DMS53 treated with DMSO at 0.1 percent for 48 hours (cell line): ENCODE data around the gene BCCIP.

ENCODE experiments used
- DNase-seq: peaks from one replicate; lab custom pipeline; 2025; ENCODE audit not compliant: unreplicated experiment; lab: John Stamatoyannopoulos, UW

Gene BCCIP

DNA sequence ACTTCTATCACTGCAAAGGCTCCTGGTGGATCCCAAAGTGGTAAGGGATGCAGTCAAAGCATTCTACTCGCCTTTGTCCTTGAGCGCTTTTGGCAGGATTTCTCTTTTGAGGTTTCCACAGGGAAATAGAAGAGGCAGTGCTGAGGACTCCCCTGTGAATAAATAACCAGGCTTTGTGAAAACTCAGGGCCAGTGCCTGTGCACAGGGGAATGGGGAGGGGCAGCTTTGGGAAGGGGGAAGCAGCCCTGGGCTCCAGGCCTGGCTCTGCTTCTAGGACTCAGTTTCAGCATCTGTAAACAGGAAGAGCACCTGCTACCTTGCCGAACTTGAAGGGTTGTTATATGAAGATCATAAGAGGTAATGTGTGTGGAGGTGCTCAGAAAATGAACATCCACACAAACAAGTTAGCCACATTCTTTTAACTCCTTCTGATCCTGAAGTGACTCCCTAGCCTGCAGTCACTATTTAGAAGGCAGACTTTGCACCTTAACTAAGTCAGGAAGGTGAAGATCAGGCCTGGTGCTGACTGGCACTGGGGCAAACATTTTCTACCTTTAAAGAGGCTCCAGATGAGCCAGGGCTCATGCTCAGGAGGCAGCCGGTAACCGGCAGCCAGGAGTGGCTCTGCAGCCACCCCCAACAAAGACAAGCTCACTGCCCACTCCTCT is 25.2 kb upstream of the BCCIP start:
- no peak for DNase-seq

DNA sequence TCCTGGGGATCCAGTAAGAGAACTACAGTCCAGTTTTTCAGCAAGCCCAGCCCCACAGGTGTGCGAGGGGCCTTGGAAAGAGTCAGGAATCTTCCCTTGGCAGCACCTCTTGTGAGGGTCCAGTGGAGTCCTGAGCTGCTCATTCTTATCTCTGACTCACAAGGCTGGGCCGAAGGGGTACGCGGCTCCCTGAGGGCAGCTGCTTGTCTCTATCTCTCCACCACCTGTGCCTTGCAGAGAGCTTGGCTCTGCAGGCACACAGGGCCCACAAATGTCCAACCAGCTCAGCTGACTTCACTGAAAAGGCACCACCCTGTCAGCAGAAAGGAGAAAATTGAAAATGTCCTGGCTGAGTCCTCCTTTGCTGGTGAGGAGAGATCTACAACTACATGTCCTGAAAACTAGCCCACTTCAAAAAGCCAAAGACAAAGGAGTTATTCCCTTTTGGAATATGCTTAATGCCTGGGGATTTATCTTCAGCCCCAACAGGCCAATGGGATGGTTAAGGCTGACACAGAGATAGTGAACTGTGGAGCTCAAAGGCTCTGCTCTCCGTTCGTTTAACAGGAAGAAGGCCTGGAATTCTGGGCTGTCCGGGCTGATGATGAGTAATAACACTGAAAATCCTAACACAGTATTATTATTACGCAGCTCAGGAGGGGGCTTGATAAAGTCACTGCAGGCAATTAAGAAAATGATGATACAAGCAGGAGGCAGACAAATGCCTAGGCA is 23.7 kb upstream of the BCCIP start:
- DNase-seq: no peak

DNA sequence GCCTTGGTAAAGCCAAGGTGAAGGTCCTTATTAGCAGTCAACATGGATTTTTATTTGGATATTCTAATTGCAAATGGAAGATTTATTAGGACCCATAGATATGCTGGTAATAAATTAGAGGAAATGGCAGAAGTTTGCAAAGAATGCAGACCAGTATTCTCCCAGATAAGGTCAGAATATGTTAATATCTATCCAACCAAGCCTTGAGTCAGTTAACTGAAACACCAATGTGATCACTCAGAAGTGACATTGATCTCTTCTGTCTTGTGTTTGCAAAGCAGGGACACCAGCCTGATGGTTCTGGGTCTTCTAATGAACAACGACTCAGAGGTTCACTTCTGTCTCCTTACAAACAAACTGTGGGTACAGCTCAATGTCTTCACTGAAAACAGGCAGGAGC is 21.8 kb upstream of the BCCIP start:
- DNase-seq: no peak

DNA sequence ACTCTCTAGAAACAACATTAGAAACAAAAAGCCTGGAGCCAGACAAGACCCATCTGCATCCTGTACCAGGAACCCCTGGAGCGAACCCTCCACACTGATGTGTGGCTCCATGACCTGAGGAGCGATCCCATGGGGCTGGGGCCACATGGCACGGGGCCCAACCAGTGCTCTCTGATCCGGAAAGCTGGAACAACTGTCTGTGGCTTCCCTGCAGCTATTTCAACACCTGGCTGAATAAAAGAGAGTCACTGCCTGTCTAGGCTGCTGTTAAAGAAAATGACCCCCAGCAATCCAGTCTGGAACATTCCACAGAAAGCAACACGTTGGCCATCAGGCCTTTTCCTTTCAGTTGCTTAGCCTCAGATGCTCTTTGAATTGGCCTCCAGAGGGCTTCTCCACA is 21.2 kb upstream of the BCCIP start:
- no peak for DNase-seq

DNA sequence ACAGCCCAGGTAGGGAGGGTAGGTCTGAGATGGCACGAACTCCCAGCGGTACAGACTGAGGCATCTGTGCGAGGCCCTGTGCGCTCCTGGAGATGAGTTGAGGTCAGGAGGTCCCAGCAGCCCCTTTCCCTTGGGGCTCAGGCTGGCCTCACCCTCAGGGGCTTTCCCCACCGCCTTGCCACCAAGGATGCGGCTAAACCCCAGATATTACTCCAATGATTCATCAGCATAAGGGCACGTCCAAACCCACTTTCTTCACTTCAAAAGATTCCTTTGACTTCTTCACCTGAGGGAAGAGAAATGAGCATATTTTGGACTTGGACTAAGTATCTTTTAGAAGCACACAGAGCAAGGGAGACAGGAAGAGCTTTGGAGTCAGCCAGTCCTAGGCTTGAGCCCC is 20.6 kb upstream of the BCCIP start:
- no peak for DNase-seq

- DNase-seq: no peak
Measured at GRCh38 chr10:125808047-125808446, 15.3 kb upstream of the BCCIP start.

DNA sequence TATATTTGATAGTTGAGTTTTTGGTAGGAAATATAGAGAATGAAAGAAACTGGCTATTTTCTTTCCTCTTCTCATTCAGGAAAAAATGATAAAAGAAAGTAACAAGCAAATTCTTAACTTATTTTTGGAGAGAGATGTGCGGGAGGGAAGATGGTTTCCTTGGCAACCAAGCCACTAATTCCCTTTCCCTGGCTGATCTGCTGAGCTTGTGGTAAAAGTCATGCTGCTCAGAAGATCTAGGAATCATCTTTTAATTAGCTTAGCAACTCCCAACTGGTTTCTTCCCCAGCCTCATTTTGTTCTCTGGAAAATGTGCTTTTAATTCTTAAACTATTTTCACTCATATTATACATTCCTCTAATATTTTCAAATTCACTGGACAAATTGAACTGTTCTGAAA is 12.1 kb upstream of the BCCIP start:
- no peak for DNase-seq

DNA sequence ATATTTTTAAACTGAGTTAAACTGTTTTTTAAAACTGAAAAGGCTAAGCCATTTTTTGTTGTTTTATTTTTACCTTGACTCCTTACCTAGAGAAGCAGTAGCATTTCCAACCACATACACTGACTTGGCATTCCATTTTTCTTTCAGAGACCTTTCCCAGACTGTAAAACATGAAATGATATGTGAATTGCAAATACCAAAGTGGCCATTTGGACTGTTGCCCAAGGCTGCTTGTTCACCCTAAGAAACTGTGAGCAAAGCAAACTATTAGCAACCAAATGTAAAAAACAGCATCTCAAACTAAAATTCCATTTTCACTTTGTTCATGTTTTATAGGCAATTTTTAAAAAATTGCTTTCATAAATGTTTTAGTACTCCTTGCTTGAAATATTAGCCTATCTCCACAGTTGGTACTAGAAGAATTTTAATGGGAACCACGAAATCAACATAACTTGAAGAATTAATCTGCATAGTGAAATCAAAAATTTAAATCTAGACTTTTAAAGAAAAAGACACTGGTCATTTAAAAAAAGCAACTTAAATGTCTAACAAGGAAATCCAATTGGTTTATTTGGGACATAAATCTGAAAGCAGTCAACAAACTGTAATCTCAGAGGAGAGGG is 11.1 kb upstream of the BCCIP start:
- DNase-seq: no peak

GRCh38 chr10:125815764-125816163 is 7.6 kb upstream of the BCCIP start:
- DNase-seq: no peak

DNA sequence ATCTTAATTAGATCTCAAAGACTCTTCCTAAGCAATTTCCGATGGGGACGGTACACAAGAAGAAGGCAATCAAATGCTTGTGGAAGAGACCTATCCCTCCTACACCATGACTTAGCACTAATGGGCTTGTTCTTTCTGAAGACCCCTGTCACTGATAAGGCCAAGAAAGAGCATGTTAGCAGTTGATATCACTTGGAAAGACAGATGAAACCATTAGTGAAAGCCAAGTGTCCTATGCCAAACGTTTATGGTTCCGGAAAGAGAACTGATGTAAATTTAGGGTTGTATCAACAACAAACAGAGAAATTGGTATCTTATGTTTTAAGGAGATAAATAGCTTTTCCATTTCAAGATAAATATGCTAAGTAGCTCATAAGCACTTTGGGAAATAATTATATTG is 6.8 kb upstream of the BCCIP start:
- DNase-seq: no peak

DNA sequence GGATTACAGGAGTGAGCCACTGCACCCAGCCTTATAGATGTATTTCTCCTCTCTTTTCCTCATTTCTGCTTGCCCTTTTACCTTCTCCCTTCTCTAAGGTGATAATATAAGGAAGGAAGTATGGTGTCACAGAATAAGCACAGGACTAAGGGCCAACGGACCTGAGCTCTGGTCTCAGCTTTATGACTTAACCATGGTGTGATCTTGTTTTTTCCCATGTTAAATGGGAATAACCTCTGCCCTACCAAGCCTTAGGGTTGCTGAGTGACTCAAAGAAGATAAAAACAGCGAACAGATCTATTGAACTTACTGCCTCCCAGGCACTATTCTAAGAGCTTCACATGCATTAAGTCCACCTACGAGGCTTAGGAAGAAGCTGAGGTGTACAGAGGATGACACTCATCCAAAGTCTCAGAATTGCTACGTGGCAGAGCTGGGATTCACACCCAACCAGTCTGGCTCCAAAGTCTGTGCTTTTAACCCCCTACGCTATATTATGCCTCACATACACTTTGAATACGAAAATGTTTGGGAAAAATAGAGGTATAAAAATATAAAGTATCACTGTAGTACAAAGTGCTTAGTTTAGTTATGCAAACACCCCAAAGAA is 5.9 kb upstream of the BCCIP start:
- DNase-seq: no peak

- no peak for DNase-seq
Measured at GRCh38 chr10:125820701-125821100, 2.6 kb upstream of the BCCIP start.

DNA sequence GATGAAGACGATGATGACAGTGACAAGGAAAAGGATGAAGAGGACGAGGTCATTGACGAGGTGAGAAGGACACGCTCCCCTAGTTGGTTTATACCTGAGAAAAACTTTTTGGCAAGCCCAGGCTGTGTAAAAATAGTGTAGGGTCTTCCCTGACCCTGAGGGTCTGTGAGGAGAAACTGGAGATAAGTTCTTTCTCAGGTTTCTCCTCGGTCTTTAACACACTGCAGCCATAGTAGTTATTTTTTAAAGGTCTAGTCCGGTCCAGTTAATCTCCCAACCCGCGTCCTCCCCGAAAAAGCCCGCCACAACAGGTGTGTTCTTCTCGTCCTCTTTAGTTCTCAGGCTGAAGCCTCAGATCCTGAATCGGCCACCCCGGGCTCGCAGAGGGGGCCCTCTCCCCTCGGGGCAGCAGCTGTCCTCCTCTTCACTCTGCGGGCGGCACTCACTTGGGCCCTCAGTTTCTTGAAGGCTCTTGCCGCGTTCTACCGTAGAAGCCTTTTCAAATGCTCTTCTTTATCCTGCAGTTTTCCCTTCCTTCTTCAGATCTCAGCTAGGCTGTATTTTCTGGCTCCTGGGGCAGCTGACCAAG is 411 bp downstream of the BCCIP start:
- no peak for DNase-seq

DNA sequence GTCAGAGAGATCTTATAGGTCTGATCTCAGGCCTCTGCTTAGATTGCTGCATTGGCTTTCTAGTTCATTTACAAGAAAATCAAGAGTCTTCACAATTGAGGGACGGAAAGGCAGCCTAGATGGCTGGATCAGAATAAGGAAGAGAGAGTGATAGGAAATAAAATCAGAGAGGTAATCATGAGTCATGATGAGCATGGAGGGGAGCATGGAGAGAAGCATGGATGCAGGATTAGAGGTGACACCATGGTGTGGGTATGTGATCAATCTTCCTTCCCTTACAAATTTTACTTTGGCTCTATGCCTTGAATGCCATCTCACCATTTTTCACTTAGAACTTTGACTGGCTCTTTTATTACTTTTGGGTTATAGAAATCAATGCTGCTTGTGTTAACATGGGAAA is 1.4 kb downstream of the BCCIP start:
- no peak for DNase-seq

DNA sequence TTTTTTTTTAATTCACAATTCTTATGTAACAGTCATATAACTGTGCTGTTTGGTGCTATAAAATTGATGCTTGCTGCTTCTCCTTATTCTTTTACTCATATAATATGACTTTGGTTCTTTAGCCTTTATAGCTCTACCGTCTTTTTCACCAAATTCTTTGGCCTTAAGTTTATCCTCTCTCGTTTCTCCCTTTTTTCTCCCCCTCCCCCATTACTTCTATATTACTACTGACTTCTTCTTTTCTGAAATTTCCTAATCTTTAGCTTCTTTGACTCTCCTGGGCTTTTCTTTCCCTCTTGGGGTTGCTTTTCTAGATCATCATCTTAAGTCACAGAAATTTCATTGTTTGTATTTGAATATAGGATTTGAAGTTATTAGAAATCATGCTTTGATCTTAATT is 3.8 kb downstream of the BCCIP start:
- no peak for DNase-seq

DNA sequence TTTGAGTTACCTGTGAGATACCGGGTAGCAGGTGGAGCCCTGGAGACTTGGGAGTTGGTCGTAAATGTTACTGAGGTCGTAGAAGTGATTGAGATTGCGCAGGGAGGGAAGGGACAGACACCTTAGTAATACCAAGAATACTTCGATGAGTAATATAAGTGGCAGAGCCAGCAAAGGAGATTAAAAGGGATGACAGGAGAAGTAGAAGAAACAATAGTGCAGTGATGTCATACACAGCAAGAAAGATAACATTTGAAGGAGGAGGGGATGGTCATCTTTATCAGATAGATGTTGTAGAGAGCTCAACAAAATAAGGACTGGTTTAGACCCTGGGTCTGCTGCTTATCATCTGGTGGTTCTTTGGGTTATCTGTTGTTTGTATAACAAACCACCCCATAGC is 5.0 kb downstream of the BCCIP start:
- no peak for DNase-seq

GRCh38 chr10:125836746-125837145 is 13.4 kb downstream of the BCCIP start:
- DNase-seq: no peak

DNA sequence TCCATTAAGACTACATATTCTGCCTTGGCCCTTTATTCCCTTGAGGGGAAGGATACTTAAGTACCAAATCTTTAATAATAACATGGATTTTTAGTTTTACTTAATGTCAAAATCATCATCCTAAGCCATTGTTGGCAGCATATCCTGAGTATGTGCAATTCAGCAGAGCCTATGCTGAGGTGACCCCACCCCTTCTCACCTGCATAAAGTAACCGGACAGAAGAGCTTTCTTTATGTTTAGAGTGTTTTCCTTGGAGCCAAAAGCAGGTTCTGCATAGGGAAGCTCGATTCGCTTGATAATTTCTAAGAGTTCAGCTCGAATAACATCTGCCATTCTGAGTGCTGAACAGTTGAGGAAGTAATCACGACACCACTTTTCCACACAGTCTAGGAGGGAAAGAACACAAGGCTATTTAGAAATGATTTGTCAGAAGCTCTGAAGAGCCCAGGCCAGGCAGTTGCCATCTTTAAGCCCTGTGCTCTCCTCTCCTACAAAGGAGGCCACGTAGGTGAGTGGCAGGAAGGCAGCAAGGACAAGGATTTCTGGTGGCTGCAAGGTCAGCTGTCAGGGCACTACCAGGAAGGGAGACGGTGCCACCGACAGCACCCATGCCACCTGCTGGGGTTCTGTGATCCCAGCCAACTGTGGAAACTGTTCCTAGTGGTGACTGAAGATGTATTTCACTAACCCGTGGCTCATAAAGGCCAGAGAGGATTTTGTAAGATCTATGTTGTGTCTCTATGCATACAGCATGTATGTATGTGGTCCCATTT is 15.6 kb downstream of the BCCIP start:
- peak; percentile 47 for DNase-seq

GRCh38 chr10:125840406-125840805 is 17.1 kb downstream of the BCCIP start:
- DNase-seq: no peak

DNA sequence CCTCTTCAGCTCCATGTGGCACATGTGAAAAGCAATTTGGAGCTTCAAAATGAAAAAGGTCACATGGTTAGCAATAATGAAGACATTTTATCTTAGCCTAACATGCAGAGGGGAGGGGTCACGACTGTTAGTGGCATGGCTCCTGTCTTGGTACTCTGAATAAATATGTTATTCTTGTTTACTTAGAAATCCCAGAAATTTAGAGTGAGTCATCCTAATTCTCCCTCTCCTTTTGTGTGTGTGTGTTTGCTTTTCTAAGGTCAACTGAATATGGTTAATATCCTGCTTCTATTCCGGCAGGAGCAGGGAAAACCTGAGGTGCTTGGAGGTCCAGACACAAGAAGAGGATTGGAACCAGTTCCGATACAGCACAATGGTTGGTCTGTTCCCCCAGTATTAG is 17.6 kb downstream of the BCCIP start:
- DNase-seq: peak; percentile 82
